GM21723 (cell line): ENCODE results near the gene STIMATE.

ENCODE experiments used
- ATAC-seq: cut with Tn5 transposase; IDR thresholded peaks from one replicate; pipeline ENCODE4 v1.9.1; 2021; ENCODE audit warnings: mild to moderate bottlenecking, moderate library complexity; ENCODE audit not compliant: unreplicated experiment

The STIMATE gene

DNA sequence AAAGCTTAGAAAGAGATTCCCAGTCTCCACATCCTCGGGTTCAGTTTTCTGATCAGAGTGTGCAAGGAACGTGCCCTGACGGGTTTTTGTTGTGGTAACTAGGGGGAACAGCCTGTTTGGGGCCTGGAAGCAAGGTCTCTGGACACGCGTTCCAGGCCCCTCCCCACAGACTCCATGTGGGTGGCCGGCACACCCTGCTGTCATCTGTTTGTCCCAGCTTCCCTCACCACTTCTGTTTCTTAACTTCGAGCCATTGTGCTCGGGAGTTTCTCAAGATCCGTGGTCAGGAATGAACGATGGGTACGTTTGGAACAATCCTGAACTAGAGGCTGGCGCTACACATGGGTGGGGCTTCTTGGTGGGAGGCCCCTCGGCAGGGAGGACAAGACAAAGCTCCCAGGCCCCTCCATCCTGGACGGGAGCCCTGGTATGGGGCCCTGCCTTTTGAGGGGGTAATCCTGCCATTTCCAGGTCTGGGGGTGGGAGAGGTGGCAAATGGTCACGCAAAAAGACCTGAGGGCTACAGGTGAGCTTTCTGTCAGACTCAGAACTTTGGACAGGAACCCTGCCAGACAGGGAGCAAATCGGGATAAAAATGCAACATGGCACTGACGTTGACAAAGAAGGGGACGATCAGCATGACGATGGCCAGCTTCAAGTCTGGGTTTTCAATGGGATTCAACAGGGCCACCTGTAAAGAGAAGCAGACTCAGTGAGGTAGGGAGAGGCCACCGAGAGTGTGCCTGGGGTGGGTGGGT, 54.1 kb downstream of the STIMATE start:
- no peak for ATAC-seq

DNA sequence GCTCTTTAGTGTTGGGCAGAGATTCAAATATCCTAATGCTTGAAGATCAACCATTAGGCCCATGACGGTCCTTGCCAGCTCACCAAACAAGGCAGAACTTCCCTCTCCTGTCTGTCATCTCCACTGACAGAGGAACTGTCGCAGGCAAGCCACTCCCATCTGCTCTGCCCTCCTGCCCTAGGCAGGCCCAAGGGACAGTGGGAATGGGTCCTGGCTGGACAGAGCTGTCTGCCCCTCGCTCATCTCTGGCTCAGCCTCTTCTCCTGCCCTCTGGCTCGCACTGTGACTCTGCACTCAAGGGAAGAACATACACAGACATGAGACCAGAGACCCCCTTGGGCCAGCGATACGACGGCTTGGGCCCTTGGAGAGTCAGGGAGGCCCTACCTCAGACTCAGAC, 54.9 kb downstream of the STIMATE start:
- ATAC-seq = no peak

DNA sequence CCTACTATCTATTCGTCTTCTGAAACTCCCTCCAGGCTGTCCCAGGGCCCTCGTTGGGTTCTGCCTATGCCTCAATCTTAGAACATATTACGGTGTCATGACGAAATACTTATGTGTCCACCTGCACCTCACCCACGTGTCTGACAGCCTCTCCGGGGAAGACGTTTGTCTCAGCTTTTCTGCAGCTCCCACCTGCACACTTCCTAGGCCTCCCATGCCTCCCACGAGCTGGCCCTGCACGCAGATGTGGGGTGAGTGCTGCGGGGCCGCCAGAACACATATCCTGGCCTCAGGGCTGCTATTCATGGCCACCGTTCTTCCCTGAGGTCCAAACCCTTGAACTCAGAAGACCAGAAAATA, 55.4 kb downstream of the STIMATE start:
- ATAC-seq = no peak

DNA sequence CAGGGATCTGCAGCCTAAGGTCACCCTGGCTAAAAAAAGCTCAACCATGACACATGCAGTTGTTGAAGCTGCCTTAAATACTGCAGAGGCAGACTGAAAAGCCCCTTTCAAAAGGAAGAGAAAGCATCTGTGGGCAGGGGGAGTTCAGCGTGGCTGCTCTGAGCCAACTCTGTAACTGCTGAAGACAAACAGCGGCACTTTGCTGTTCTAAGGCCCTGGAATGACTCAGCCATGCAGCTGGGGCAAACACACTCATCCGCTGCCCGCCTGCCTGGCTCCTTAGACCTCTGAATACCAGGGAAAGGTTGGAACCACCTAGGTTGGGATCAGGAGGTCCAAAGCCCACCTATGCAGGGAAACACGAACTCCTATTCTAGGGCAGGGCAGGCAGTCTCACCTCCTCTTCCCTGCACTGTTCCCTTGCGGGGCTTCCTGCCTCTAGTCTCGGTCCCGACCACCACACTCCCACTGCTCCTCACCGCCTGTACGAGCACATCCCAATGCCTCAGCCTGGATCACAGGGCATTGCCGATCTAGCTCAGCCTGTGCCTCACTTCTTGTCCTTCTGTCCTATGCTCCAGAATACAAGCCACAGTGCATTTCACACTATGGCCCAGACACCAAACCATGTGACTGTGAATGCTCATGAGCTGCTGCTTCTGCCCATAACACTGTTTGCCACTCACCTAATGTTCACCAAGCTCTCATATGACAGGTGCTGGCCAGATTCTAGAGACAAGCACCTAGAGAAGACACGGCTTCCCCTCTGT, 56.0 kb downstream of the STIMATE start:
- no peak for ATAC-seq

DNA sequence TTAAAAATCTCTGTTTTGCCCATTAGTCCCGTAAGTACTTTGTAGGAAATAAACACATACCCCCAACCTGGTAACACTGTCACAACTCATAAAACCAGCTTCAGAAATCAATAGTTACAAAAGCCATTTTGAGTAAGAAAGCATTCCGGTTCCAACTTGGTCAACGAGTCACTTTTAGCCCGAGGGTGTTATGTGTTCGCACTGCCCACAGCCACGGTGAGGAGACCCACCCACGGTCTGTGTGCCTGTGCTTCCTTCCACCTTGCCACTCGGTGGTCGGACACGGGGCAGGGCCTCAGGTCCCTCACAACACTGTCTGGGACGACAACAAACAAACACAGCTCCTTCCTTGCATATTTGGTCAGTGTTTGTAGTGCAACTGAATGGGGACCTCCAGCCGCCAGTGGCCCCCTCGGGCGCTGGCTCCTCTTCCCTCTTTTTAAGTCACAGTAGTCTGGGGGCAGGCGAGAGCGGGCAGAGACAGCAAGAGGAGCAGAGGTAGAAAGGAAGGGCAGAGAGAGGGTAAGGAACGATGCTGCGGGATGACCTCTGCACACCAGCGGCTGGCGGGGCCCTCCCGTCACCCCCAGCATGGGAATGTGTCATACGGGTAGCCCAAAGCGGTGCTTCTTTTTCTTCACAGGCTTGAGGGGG, 57.3 kb downstream of the STIMATE start:
- no peak for ATAC-seq

DNA sequence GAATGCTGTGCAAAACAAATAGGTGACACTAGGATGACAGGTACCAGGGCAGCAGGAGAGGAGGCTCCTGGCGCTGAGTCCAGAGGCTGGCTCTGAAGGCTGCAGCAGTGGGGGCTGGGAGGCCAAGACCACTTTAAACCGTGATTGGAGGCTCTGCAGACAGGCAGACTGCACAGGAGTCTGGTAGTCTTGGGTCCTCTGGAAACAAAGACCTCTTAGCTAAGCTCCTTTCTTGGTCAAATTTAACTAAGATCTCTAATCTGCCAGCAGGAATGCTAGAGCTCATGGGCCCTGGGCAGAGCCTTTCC, 58.1 kb downstream of the STIMATE start:
- ATAC-seq = no peak

DNA sequence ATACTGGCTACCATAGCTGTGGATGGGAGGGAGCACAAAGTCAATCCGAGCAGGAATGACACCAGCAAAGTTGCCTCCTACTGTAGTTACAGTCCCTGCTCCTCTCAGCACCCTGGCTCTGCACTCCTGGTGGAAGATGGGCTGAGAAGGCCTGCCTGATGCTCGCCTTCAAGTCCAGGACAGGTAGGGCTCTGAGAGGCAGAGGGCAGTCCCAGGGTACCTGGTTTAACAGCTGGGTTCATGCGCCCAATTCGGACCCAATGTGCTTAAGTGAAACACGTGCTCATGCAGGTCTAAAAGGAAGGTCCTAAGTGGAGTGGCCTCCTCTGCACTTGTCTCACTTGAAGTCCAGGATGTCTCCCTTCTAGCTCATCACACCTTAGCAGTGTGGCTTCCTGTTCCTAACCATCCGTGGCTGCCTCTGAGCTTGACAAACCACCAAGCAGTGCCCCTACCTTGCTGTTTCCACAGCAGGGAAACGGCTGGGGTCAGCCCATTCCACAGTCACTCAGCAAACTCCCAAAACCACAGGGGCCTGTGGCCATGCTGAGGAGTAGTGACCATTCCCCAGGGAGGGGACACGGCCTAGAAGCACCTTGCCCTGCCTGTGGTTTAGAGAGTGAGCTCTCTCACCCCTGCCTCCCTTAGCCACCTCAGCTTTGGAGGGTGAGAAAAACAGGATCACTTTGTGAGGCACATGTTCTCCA, 58.6 kb downstream of the STIMATE start:
- no peak for ATAC-seq

DNA sequence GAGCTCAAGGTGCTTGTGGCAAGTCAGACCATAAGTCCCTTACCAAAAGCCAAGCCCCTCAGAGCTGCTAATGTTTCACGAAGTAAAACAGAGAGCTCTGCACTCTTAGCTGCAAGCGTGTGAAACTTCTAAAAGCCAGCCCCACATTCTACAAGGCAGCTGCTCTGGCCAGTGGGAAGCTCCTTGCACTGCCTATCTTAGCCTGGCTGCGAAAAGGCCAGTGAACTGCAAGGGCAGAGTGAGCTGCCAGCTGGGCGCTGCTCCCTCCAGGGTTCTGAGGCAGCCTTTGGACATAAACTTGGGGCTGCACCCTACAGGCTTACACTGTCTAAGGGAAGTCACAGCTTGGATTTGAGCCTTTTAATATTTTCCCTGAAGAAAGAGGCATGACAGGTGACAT, 60.4 kb downstream of the STIMATE start:
- ATAC-seq = no peak

DNA sequence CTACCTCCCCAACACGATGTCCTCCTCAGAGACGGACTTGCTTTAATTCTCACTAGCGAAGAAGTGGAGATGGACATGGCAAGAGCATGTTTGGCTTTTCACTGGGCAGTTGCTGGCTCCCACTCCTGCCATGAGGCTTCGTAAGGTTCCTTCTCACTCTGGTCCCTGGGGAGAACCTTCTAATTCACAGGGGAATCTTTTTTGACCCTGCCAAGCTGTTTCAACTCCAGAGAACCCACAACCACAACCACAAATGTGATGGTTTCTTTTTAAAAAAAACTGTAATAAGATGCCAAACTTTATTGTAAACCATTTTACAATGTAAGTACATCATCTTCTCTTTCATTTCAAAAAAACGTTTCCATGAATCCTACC, 60.9 kb downstream of the STIMATE start:
- ATAC-seq = no peak

DNA sequence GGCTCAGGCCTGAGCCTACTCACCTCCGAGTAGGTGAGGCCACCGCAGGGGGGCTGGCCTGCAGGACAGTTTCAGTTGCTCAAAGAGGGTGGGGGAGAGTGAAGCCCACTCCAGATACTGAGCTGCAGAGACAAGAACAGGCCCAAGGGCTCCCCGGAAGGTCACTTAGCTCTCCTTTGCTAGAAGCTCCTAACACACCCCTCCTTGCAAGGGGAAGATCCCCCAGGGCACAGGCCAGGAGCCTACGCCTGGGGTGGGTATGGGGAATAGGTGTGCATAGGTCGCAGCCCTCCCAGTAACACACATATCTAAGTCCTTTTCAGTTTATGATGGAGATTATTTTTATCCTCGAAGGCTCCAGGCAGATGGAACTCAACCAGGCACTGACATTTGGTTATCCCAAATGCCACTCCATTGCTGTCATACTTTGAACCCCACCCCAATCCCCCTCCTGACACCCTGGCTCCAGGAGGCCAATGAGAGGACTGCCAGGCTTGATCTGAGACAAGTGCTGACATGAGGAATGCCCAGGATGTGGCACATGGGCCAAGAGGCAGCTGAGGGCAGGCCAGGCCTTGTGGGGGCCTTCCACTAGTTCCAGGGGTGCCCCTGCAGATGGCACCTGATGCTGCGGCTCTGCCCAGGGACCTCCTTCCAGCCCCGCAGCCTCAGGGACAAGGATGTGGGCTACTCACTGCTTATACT, 61.4 kb downstream of the STIMATE start:
- no peak for ATAC-seq

DNA sequence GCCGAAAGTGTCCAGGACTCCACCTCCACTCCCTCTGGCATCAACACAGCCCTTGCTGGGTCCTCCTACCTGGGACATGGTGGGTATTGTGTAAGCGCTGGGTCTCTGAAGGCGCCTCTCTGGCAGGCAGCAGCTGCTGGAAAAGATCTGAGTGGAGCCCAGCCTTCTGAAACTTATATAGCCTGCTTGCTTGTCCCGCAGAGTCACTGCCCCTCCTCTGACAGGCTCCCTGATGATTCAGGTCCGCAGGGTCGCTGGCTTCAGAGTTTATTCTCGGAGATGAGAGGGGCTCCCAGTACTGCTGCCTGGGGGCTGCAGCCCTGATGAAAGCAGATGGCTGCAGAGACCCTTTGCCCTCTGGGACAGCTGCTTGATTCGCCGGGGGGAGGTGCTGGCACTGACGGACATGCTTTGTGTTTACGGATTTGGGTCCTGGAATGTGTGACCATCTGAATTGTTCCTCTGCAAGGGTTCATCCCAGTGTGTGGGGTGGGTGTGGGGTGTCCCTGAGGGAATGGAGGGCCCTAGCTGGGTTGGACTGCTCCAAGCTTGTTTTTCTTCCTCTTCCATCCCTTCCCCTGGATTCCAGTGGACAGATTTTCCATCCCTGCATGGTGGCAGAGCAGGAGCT, 62.4 kb downstream of the STIMATE start, which contains the start of gene MUSTN1:
Gene MUSTN1 (minus strand): TSS at position 149 of the 631 bp plus-strand sequence. CDS start 71 bp downstream, at position 78.
- no peak for ATAC-seq

DNA sequence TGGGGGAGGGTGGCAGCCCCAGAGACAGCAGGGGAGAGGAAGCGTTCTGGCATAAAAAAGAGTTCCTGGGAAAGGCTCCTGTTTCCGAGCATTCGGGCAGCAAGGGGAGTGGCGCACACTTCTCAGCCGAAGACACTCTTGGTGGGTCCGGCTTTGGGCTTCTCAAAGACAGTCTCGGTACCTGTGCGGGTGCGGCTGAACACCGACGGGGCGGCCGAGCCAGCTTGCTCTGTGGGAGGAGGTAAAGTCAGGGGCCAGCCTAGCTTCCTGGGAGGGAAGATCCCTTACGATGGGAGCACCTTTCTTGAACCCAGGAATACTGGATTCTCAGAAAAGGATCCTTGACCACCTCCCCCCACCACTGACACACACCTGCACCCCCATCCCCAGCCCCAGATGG, 64.1 kb downstream of the STIMATE start:
- no peak for ATAC-seq

DNA sequence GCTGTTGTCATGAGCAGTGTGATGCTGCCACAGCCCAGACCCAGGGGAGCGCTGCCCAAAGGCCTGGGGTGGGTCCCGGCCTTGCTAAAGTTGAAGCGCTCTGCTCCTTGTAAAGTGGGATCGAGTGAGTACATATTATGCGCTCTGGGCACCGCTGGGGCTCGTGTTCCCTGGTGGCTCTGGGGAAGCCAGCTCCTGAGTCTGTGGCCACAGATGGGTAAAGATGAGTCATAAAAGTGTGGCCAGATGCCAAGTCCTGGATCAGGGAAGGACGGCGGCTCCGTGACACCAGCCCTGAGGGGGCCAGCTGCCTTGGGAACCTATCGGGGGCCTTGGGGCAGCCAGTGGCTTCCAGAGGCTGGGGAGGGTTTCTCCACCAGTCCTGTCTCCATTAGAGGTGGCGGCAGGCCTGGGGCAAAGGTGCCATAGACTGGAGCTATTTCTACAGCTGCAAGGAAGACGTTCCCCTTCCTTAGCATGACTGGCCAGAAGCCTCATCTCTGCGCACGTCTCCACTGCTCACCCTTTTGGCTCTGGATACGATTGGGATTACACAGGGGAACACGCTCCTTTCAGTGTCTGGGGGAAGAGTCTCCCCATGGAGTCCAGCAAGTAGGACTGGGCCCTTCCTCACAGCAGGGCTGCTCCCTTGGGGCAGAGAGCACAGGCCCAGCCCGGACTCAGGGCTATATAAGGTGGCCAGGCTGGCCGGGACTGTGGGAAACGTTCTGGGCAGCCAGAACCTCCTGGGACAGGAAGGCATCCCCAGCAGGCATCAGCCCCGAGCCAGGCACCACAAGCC, 65.6 kb downstream of the STIMATE start:
- ATAC-seq = no peak

DNA sequence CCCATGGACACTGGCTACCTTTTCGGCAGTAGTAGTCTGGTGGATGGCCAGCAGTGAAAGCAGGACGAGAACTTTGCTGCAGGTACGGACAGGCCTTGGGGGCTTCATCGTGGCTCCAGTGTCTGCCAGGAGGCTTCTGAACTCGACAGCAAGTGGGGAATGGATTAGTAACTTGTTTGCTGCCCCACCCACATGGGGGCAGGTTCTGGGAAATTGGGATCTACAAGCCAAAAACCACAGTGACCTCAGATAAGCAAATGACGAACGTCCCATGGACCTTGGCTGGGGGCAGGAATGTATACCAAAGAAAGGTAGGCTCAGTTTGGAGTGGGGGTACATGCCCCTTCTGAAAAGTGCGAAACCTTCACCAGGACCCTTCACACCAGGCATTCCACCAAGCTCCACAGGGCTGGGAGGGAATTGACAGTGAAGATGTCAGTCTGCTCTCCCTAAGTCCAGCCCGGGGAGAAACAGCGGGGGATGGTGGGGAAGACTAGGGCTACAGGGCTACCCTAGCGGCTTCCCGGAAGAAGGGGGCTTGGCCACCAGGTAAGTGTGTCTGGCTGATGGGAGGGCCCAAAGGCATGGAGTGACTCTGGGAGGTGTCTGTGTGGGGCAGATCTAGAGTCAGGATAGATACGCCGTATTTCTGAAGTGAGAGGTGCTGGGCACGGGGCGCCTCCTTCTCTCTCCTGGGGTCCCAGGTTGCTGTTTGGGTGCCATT, 66.7 kb downstream of the STIMATE start, which contains the start of gene ITIH4:
Gene ITIH4 (minus strand): TSS at position 138 of the 724 bp plus-strand sequence. CDS start 30 bp downstream, at position 108.
- ATAC-seq = no peak

DNA sequence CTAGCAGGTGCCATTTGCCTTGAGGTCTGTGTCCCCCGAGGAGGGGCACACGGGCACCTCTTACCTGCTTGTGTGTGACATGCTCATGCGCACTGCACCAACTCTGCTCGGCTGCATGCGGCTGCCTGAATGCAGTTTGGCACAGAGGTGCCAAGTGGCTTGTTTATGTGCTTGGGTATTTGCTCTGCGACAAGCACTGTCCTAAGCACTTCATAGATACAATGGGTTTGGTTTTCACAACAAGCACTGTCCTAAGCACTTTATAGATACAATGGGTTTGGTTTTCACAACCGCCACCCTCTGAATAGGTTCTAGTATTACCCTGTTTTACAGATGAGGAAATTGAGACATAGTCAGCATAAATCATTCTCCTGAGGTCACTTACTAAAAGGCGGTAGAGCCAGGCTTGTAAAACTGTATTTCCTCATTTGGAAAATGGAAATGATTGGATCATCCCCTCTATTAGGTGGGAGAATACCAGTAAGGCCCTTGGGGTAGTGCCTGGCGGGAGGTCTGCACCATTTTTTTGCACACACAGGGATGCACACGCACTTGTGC, 67.4 kb downstream of the STIMATE start:
- ATAC-seq = no peak

DNA sequence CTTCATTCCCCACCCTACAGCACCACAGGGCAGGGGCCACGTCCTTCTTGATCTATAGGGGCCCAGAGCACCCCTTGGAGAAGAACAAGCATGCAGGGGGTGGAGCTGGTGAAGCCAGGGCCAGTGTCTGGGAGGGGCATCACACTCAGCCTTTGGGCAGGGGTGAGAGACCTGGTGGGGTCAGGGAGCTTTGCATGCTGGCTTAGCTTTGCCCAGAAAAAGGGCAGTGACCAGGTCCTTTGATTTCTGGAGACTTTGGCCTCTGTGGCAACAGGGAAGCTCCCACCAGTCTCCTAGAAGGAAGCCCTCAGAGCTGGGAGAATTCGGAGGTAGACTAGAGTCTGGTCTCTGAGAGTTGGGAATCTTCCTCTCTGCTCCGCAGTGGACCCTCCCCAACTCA, 67.9 kb downstream of the STIMATE start:
- ATAC-seq = no peak

DNA sequence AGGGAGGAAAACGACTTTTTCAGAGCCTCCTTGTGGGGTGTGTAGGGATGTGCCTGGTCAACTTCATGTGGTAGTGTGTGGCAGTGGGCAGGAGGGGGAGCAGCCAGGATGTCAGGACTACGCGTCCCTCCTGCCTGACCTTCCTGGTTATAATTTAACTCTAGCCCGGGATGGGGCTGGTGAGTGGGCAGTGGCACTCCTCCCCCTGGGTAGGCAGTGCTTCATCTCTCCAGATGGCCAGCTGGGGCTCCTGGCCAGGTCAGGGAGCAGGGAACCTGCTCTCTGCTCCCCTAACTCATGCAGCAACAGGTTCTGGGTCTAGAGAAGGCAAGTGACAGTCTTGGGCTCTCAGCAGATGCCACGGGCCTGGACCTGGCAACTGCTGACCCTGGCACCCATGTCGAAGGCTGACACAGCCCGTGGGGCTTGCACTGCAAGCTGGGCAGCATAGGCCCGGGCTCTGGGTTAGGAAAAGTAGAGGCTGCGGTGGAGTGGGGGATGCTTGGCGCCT, 69.4 kb downstream of the STIMATE start:
- ATAC-seq = no peak

DNA sequence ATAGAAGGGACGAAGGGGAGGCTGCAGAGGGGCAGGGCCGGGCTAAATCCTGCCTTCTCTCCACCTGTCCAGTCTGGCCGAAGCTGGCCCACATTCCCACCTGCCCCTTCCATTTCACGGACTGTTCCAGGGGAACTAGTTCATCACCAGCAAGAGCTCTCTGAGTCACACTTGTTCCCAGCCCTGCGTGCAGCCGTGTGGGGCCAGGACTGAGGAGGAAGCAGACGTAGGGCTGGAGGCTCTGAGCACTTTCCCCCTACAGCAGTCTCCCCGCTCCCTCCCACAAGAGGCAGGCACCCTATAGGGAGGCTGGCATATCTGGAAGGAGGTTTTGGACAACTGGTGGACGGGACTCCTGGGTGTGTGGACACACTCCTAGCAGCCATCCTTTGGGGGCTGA, 69.9 kb downstream of the STIMATE start:
- no peak for ATAC-seq
